ENCODE results near the gene NR3C1. TPM values are rescaled to one million over a fixed set of nuclear protein-coding genes. Genes with fewer than 3 reads are reported as not detected.

NR3C1 gene
- total RNA-seq, 4 donors from 2014 or later, result 56.7 to 79.1 (median 64.4) TPM

GRCh38 chr5:143396353-143396940, 7.0 kb downstream of the NR3C1 start:
- Histone ChIP-seq H3K36me3 (no peaks in the 10 kb centered on the region), H3K4me3 (peak overlapping the region; percentile 80 to 92 (median 86)), H3K27me3 (no peaks in the 10 kb centered on the region), H3K4me1 (peaks cover 54 to 69% of the 10 kb centered on the region in 2 donors), H3K27ac (peak overlapping the region; percentile 99 to 100 (median 99)), H3K9me3 (no peaks in the 10 kb centered on the region)
- DNase-seq (no peak), ATAC-seq (no peak)
- in situ Hi-C loops (cut with MboI; ENCODE audit: low sequenced_read_pairs in 4 of 4), result loop anchor here in 1 of 4 donors (25.0 kb wide), 1 partner anchor 259 kb away; no protein-coding TSS in a partner anchor
- TF ChIP-seq POLR2A (IDR thresholded peaks at IDR 0.05), result no peak
- TF ChIP-seq CTCF (IDR thresholded peaks at IDR 0.05 in 4 of 5, conservative IDR thresholded peaks at IDR 0.05 in 1 of 5), result no peak
- intact Hi-C loops (cut with DNase I; ENCODE audit: low total_unique reads), result loop anchor here (5.0 kb wide), 1 partner anchor 1874 kb away; no protein-coding TSS in a partner anchor

GRCh38 chr5:143395638-143396352, 7.7 kb downstream of the NR3C1 start:
- in situ Hi-C loops (cut with MboI; ENCODE audit: low sequenced_read_pairs in 4 of 4), result loop anchor here in 1 of 4 donors (25.0 kb wide), 1 partner anchor 258 kb away; no protein-coding TSS in a partner anchor
- ATAC-seq, result no peak

GRCh38 chr5:143393524-143393923, 10.0 kb downstream of the NR3C1 start:
- TF ChIP-seq POLR2A (IDR thresholded peaks at IDR 0.05), result no peak
- TF ChIP-seq CTCF (IDR thresholded peaks at IDR 0.05 in 4 of 5, conservative IDR thresholded peaks at IDR 0.05 in 1 of 5), result no peak
- peak; percentile 14 to 27 for DNase-seq
- intact Hi-C loops (cut with DNase I; ENCODE audit: low total_unique reads) (no loop called here), in situ Hi-C loops (cut with MboI; ENCODE audit: low sequenced_read_pairs in 4 of 4) (loop anchor here in 1 of 4 donors (25.0 kb wide), 1 partner anchor 256 kb away; no protein-coding TSS in a partner anchor)
- peak overlapping the region; percentile 70 to 99 (median 99) for H3K27ac ChIP-seq
- no peaks in the 10 kb centered on the region for H3K36me3 ChIP-seq
- no peaks in the 10 kb centered on the region for H3K27me3 ChIP-seq
- peaks cover 76 to 79% of the 10 kb centered on the region in 2 donors for H3K4me1 ChIP-seq
- H3K4me3 ChIP-seq, result peak overlapping the region in 2 of 4 donors; percentile 20 to 21
- no peaks in the 10 kb centered on the region for H3K9me3 ChIP-seq
- ATAC-seq, result peak; percentile 85 to 93

More at GRCh38 chr5:143395638-143396352, 7.7 kb downstream of the NR3C1 start:
- H3K27me3 ChIP-seq, result no peaks in the 10 kb centered on the region
- intact Hi-C loops (cut with DNase I; ENCODE audit: low total_unique reads), result loop anchor here (5.0 kb wide), 1 partner anchor 1873 kb away; no protein-coding TSS in a partner anchor
- H3K4me1 ChIP-seq, result peaks cover 57 to 69% of the 10 kb centered on the region in 2 donors
- TF ChIP-seq CTCF (IDR thresholded peaks at IDR 0.05 in 4 of 5, conservative IDR thresholded peaks at IDR 0.05 in 1 of 5) (no peak), POLR2A (IDR thresholded peaks at IDR 0.05) (no peak)
- no peak for DNase-seq
- peak overlapping the region; percentile 99 to 100 (median 99) for H3K27ac ChIP-seq
- H3K4me3 ChIP-seq, result peak overlapping the region; percentile 80 to 92 (median 86)
- no peaks in the 10 kb centered on the region for H3K36me3 ChIP-seq
- H3K9me3 ChIP-seq, result no peaks in the 10 kb centered on the region

GRCh38 chr5:143390941-143391340, 12.5 kb downstream of the NR3C1 start:
- ATAC-seq (no peak), DNase-seq (no peak)
- intact Hi-C loops (cut with DNase I; ENCODE audit: low total_unique reads), result no loop called here
- in situ Hi-C loops (cut with MboI; ENCODE audit: low sequenced_read_pairs in 4 of 4), result loop anchor here in 1 of 4 donors (25.0 kb wide), 1 partner anchor 254 kb away; no protein-coding TSS in a partner anchor
- H3K4me3 ChIP-seq, result peak overlapping the region in 1 of 4 donors; percentile 7
- H3K27me3 ChIP-seq, result no peaks in the 10 kb centered on the region
- H3K4me1 ChIP-seq, result peaks cover 91 to 92% of the 10 kb centered on the region in 2 donors
- TF ChIP-seq POLR2A (IDR thresholded peaks at IDR 0.05) (no peak), CTCF (IDR thresholded peaks at IDR 0.05 in 4 of 5, conservative IDR thresholded peaks at IDR 0.05 in 1 of 5) (no peak)
- no peaks in the 10 kb centered on the region for H3K9me3 ChIP-seq
- H3K36me3 ChIP-seq, result no peaks in the 10 kb centered on the region
- peak overlapping the region; percentile 27 to 99 (median 84) for H3K27ac ChIP-seq

Measured in gastrocnemius medialis (tissue), 4 donors.